WTC11 (cell line): ENCODE measurements around the gene UGT1A9. TPM values are rescaled to one million over a fixed set of nuclear protein-coding genes. Genes with fewer than 3 reads are reported as not detected.

ENCODE experiments used
- ATAC-seq: fragments of 200-7000 bp; cut with Tn5 transposase; 2 replicates; pipeline ENCODE4 v1.10.0; 2021; ENCODE audit warnings: mild to moderate bottlenecking, moderate library complexity
- CTCF ChIA-PET: fragments of 300-600 bp; sonication (Branson Sonifier 250); formaldehyde crosslinking; loops from one replicate; lab custom pipeline; 2021; ENCODE audit warnings: antibody characterized with exemption; lab: Charles Lee
- POLR2A ChIA-PET: fragments of 350-600 bp; sonication (Branson Sonifier 250); formaldehyde crosslinking; loops from one replicate; lab custom pipeline; 2021; ENCODE audit warnings: antibody characterized with exemption; lab: Charles Lee
- DNase-seq: peaks from one replicate; pipeline ENCODE4 v3.0.0; 2021; ENCODE audit warnings: low spot score
- H3K27ac Mint-ChIP-seq: 2 replicates; pipeline ENCODE4 v1.8.0; 2021; ENCODE audit warnings: mixed read lengths
- H3K27me3 Mint-ChIP-seq: 2 replicates; pipeline ENCODE4 v1.8.0; 2021; ENCODE audit warnings: low read depth, mild to moderate bottlenecking, moderate library complexity, mixed read lengths
- H3K36me3 Mint-ChIP-seq: 2 replicates; pipeline ENCODE4 v1.8.0; 2021; ENCODE audit warnings: mixed read lengths
- H3K4me1 Mint-ChIP-seq: 2 replicates; pipeline ENCODE4 v1.8.0; 2022; ENCODE audit warnings: mixed read lengths
- H3K4me3 Mint-ChIP-seq: 2 replicates; pipeline ENCODE4 v1.8.0; 2021; ENCODE audit warnings: mild to moderate bottlenecking, moderate library complexity, mixed read lengths
- H3K9me3 Mint-ChIP-seq: 2 replicates; pipeline ENCODE4 v1.8.0; 2021; ENCODE audit warnings: mixed read lengths
- ATF1 ChIP-seq: sonication (generic); formaldehyde crosslinking; IDR thresholded peaks from 2 replicates; pipeline ENCODE4 v1.8.1; 2023; ENCODE audit warnings: mild to moderate bottlenecking, moderate library complexity, missing genetic modification reagents
- CBFB ChIP-seq: sonication (generic); formaldehyde crosslinking; IDR thresholded peaks from 2 replicates; pipeline ENCODE4 v1.8.1; 2022; ENCODE audit warnings: mild to moderate bottlenecking, low read depth, missing genetic modification reagents
- CDX4 ChIP-seq: fragments of 250-450 bp; sonication (Bioruptor Pico); IDR thresholded peaks from 2 replicates; pipeline ENCODE4 v1.9.0; 2021; ENCODE audit warnings: moderate library complexity, mild to moderate bottlenecking, inconsistent platforms, borderline replicate concordance
- CREB1 ChIP-seq: sonication (generic); formaldehyde crosslinking; IDR thresholded peaks from 2 replicates; pipeline ENCODE4 v1.8.0; 2023; ENCODE audit warnings: mild to moderate bottlenecking, missing genetic modification reagents
- CREM ChIP-seq: sonication (generic); formaldehyde crosslinking; IDR thresholded peaks from 2 replicates; pipeline ENCODE4 v1.8.1; 2022; ENCODE audit warnings: mild to moderate bottlenecking, missing genetic modification reagents, moderate library complexity
- ELF4 ChIP-seq: sonication (generic); formaldehyde crosslinking; IDR thresholded peaks from 2 replicates; pipeline ENCODE4 v1.8.1; 2022; ENCODE audit warnings: low read depth, mild to moderate bottlenecking, moderate library complexity, missing genetic modification reagents
- ERG ChIP-seq: fragments of 250-450 bp; sonication (Bioruptor Pico); IDR thresholded peaks from 2 replicates; pipeline ENCODE4 v1.8.0; 2021; ENCODE audit warnings: mild to moderate bottlenecking
- JAZF1 ChIP-seq: fragments of 250-450 bp; sonication (Bioruptor Pico); IDR thresholded peaks from 2 replicates; pipeline ENCODE4 v1.9.0; 2021; ENCODE audit warnings: moderate library complexity, mild to moderate bottlenecking, inconsistent platforms
- MLX ChIP-seq: sonication (generic); formaldehyde crosslinking; IDR thresholded peaks from 2 replicates; pipeline ENCODE4 v1.8.1; 2023; ENCODE audit warnings: mild to moderate bottlenecking, missing genetic modification reagents, moderate library complexity
- MYBL2 ChIP-seq: sonication (generic); formaldehyde crosslinking; IDR thresholded peaks from 2 replicates; pipeline ENCODE4 v1.8.1; 2023; ENCODE audit warnings: mild to moderate bottlenecking, moderate library complexity, missing genetic modification reagents
- NFYB ChIP-seq: sonication (generic); formaldehyde crosslinking; conservative IDR thresholded peaks from 2 replicates; pipeline ENCODE4 v1.8.0; 2022; ENCODE audit warnings: low read depth, missing genetic modification reagents
- RELA ChIP-seq: sonication (generic); formaldehyde crosslinking; IDR thresholded peaks from 2 replicates; pipeline ENCODE4 v1.8.1; 2022; ENCODE audit warnings: missing genetic modification reagents, mild to moderate bottlenecking, borderline replicate concordance
- RORB ChIP-seq: fragments of 250-450 bp; sonication (Bioruptor Pico); IDR thresholded peaks from 2 replicates; pipeline ENCODE4 v1.9.0; 2021; ENCODE audit warnings: mild to moderate bottlenecking
- SMAD4 ChIP-seq: sonication (generic); formaldehyde crosslinking; IDR thresholded peaks from 2 replicates; pipeline ENCODE4 v1.8.0; 2022; ENCODE audit warnings: mild to moderate bottlenecking, missing genetic modification reagents
- SP1 ChIP-seq: sonication (generic); formaldehyde crosslinking; conservative IDR thresholded peaks from 2 replicates; pipeline ENCODE4 v1.8.1; 2022; ENCODE audit warnings: missing genetic modification reagents
- TEAD1 ChIP-seq: sonication (generic); formaldehyde crosslinking; IDR thresholded peaks from 2 replicates; pipeline ENCODE4 v1.8.0; 2022; ENCODE audit warnings: mild to moderate bottlenecking, missing genetic modification reagents
- ZNF281 ChIP-seq: sonication (generic); formaldehyde crosslinking; IDR thresholded peaks from 2 replicates; pipeline ENCODE4 v1.8.0; 2023; ENCODE audit warnings: mild to moderate bottlenecking, missing genetic modification reagents
- total RNA-seq: library from RNA; stranded (reverse); gene quantifications from 3 replicates; pipeline ENCODE4 v1.2.3, GENCODE V29; 2021
- TF ChIP-seq, protein P1 (sequence below): sonication (generic); formaldehyde crosslinking; IDR thresholded peaks from 2 replicates; pipeline ENCODE4 v1.8.1; 2023; ENCODE audit warnings: mild to moderate bottlenecking, missing genetic modification reagents, moderate library complexity
- TF ChIP-seq, protein P2 (sequence below): sonication (generic); formaldehyde crosslinking; IDR thresholded peaks from 2 replicates; pipeline ENCODE4 v1.8.0; 2023; ENCODE audit warnings: missing genetic modification reagents

Gene UGT1A9
- total RNA-seq, 1 experiment from 2014 or later: not detected

DNA sequence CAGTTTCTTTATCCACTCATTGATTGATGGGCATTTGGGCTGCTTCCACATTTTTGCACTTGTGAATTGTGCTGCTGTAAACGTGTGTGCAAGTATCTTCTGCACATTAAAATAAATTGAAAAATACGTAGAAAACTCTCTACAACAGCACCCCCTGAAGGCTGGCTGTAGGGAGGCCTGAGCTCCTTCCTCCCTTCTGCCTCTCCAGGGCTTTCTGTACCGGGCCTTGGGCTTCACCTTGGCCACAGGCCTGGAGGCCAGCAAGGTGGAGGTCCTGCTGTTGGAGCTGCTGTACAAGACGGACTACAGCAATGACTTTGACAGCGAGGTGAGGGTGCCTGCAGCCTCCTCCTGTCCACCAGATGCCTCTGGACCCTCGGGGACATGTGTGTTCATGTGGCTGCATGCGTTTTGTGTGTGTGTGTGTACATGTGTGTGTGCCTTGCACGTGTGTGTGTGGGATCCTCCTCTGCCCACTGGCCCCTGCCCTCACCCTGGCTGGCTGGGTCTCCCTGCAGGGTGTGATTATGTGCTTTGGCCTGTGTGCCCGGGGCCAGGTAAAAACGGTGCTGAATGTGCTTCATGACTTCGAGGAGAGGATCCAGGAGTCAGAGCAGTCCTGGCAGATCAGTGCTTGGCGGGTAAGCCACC, 135.6 kb downstream of the UGT1A9 start (continued):
- TF ChIP-seq RELA (CRISPR knock-in tag): no peak
- TF ChIP-seq RORB: no peak
- no peak for TF ChIP-seq CREB1
- no peak for TF ChIP-seq CBFB (CRISPR knock-in tag)
- TF ChIP-seq CREM (CRISPR knock-in tag): no peak
- TF ChIP-seq, protein P1, sequence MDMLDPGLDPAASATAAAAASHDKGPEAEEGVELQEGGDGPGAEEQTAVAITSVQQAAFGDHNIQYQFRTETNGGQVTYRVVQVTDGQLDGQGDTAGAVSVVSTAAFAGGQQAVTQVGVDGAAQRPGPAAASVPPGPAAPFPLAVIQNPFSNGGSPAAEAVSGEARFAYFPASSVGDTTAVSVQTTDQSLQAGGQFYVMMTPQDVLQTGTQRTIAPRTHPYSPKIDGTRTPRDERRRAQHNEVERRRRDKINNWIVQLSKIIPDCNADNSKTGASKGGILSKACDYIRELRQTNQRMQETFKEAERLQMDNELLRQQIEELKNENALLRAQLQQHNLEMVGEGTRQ (CRISPR knock-in tag): no peak
- TF ChIP-seq MLX: no peak
- TF ChIP-seq ELF4 (CRISPR knock-in tag): no peak
- no peak for TF ChIP-seq NFYB (CRISPR knock-in tag)
- TF ChIP-seq, all 79 proteins: peak for 0

DNA sequence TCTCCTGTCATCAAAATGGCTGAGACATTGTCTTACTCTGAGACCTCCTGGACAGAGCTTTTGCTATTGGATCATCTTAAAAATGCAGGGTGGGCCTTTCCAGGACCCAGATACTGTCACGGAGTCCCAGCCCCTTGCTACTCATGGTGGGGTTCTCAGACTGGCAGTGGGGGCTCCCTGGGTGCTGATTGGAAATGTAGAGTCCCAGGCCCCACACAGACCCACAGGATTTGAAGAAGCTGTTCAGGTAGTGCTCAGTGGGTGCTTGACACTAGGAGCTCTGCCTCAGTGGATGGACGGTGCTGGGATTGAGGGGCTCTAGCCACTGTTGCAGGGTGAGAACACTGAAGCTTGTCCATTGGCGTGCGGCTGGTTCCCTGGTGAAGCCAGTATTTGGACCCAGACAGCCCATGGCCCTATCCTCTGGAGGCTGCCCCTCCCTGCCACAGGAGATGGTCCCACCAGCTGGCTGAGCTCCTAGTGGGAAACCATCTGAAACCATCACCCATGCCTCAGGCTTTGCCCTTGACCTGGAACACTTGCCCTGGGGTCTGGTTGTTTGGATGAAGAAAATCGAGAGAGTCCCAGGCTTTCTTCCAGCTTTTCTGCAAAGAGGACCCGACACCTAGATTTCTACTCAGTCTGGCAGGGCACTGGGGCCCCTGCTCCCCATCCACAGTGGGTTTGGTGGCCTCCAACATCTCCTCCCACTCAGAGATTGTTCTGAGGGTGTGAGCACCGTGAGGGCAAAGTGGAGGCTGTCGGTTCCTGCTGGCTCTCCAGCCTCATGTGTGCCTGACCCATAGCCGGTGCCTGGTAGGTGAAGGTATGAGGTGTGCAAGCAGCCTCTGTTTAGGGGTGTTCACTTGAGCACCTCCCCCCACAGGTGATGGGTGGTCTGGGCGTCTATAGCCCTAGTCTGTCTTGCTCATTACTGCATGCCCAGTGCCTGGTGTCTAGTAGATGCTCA, 136.6 kb downstream of the UGT1A9 start:
- H3K36me3 Mint-ChIP-seq: no peaks in the 10 kb centered on the region
- H3K27ac Mint-ChIP-seq: no peak overlapping the region
- ChIA-PET POLR2A (no interaction called here), CTCF (no interaction called here)
- ATAC-seq (no peak), DNase-seq (no peak)
- H3K27me3 Mint-ChIP-seq: no peaks in the 10 kb centered on the region; the same call in 1 of the 2 replicates
- TF ChIP-seq SMAD4 (CRISPR knock-in tag): no peak
- TF ChIP-seq MYBL2 (CRISPR knock-in tag): no peak
- TF ChIP-seq ERG (CRISPR knock-in tag): no peak
- no peak for TF ChIP-seq ATF1 (CRISPR knock-in tag)
- no peak for TF ChIP-seq CREB1
- TF ChIP-seq CDX4 (CRISPR knock-in tag): no peak
- no peak for TF ChIP-seq TEAD1 (CRISPR knock-in tag)
- TF ChIP-seq JAZF1 (CRISPR knock-in tag): no peak
- no peak for TF ChIP-seq SP1 (CRISPR knock-in tag)
- TF ChIP-seq ZNF281: no peak
- TF ChIP-seq, protein P2, sequence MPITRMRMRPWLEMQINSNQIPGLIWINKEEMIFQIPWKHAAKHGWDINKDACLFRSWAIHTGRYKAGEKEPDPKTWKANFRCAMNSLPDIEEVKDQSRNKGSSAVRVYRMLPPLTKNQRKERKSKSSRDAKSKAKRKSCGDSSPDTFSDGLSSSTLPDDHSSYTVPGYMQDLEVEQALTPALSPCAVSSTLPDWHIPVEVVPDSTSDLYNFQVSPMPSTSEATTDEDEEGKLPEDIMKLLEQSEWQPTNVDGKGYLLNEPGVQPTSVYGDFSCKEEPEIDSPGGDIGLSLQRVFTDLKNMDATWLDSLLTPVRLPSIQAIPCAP: no peak
- no peaks in the 10 kb centered on the region for H3K4me1 Mint-ChIP-seq
- peaks cover 11% of the 10 kb centered on the region; the same call in 1 of the 2 replicates for H3K9me3 Mint-ChIP-seq
- H3K4me3 Mint-ChIP-seq: no peak overlapping the region
